ENCODE results near the gene DEPDC1B. TPM values are rescaled to one million over a fixed set of nuclear protein-coding genes. Genes with fewer than 3 reads are reported as not detected.
A peak's percentile ranks its signal among the peaks of the same experiment; 100 is the strongest.
"Not testable (repeated sequence)": the region's sequence is repeated elsewhere in the genome, so short reads cannot be mapped to it uniquely, and the experiment has no call there.

Gene DEPDC1B
- total RNA-seq, 1 experiment from 2014 or later: 39.4 TPM

DNA sequence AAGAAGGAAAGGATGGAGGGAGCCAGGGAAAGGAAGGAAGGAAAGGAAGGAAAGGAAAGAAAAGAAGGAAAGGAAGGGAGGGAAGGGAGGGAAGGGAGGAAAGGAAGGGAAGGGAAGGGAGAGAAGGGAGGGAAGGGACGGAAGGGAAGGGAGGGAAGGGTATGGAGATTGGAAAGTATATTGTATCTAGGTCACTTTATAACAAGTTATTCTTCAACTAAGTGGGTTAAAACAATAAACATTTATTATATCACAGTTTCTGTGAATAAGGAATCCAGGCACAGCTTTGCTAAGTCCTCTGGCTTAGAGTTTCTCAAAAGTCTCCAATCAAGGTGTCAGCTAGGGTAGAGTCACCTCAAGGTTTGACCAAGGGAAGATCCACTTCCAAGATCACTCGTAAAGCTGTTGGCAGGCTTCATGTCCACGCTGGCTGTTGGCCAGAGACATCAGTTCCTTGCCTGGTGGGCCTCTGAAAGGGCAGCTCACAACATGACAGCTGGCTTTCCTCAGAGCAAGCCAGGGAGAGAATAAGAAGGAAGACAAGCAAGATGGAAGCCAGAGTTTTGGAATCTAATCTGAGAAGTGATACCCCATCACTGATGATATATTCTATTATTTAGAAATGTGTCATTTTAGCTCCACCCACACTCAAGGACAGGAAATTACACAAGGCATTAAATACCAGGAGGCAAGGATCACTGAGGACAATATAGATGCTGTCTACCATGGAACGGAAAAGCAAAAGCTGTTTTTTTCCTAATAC lies 105.1 kb downstream of the DEPDC1B start:
- no peak for DNase-seq (ENCODE audit: extremely low read depth, low read depth)

DNA sequence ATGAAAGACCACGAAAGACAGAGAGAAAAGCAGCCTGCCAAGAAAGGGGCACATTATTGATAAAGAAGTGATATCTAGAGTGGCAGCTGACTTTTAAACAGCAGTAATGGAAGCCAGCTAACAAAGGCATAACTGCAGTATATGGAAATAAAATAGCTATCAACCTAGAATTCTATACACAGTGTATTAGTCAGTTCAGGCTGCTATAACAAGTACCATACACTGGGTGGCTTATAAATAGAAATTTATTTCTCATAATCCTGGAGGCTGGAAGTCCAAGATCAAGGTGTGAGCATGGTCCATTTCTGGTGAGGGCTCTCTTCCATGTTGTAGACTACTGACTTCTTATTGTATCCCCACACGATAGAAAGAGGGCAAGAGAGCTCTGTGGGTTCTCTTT lies 109.8 kb downstream of the DEPDC1B start:
- DNase-seq (ENCODE audit: extremely low read depth, low read depth): no peak

DNA sequence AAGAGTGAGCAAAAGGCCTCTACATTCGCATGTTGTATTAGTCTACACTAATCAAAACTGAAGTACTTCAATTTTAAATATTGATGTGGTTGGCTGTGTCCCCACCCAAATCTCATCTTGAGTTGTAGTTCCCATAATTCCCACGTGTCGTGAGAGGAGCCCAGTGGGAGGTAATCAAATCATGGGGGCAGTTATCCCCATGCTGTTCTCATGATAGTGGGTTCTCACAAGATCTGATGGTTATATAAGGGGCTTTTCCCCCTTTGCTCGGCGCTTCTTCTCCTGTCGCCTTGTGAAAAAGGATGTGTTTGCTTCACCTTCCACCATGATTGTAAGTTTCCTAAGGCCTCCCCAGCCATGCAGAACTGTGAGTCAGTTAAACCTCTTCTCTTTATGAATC lies 112.7 kb downstream of the DEPDC1B start:
- DNase-seq (ENCODE audit: extremely low read depth, low read depth): not testable (repeated sequence)

DNA sequence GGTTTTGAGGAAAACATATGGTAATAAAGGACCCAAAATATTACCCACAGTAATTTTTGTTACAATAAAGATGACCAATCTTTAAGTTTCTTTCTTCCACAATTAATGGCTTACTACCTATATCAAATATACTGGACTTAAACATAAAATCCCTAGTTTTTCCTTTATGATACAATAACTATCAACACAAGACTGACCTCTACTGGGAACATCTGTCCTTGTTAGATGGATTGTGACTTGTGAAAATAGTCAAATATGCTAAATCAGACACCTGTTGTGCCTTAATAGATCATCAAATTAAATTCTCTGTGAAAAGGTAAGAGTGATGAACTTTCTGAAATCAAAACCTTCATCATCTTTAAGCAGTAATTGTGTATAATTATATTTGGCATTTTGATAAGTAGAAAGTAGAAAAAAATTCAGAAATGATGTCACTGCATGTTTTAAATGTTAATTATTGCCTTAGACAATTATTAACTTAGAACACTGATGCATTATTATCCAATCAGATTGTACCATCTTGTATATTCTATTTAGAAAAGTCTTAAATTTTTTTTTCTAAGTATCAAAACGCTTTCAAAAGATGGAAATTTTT lies 113.6 kb downstream of the DEPDC1B start:
- DNase-seq (ENCODE audit: extremely low read depth, low read depth): peak; percentile 54

DNA sequence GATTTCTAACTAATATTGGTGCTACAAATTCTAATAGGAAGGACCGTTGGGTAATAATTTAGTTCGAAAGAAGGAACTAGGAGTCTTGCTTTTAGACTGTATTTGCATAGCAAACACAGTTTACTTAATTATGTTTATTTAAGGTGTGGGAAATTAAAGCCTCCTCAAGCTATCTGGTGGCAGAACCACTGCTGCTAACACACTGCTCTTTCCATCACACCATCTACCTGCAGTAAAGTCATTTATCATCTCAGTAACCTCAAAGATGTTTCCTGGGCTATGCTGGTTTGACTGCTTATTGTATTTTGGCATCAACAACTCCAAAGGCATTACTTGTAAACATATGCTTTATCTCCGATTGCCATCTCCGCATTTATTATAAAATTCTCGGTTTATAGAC lies 114.3 kb downstream of the DEPDC1B start:
- no peak for DNase-seq (ENCODE audit: extremely low read depth, low read depth)

DNA sequence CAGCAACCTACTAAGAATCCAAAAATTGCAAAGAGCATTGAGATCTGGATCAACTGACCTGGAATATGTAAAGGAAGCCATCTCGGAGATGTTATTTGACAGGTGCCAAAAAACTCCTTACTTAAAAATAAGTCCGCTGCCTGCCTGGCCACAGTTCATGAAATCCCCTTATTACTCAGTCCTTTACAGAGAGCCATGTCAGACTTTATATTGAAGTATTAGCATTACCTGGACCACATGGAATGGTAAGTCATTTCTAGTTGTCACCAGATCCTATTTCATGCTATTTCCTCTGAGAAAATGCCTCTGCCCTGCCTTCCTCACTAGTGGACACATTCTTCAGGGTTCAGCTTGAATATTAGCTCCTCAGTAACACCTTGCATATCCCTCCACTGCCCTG lies 115.7 kb downstream of the DEPDC1B start:
- DNase-seq (ENCODE audit: extremely low read depth, low read depth): no peak

DNA sequence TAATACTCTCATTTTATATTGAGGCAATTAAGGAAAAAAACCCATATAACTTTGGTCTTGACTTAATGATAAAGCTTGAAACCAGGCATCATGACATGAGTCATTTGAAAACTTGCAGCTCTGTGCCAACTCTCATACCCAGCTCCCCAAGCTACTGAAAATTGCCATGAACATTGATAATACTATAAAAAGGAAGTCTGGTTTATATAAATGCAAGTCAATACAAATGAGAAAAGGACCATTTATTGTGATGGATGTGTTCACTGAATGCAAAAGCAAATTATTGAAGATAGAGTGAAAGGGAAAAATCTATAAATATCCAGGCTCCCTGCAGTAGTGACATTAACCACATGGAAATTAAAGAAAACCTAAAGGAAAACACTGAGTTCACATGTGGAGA lies 116.3 kb downstream of the DEPDC1B start:
- DNase-seq (ENCODE audit: extremely low read depth, low read depth): no peak

DNA sequence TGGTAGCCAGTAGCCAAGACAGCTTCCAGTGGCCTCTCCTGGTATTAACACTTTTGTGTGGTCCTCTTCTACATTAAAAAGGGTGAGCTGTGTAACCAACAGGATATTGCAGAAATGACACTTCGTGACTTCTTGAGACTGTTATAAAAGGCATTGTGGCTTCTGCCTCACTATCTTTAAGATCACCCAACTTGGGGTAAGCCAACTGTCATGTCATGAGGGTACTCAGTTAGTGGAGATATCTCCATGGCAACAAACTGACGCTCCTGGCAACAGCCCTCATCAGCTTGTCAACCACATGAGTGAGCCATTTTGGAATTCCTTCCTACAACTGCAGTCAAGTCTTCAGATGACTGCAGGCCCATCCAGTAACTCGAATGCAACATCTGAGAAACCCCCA lies 121.7 kb downstream of the DEPDC1B start:
- no peak for DNase-seq (ENCODE audit: extremely low read depth, low read depth)

DNA sequence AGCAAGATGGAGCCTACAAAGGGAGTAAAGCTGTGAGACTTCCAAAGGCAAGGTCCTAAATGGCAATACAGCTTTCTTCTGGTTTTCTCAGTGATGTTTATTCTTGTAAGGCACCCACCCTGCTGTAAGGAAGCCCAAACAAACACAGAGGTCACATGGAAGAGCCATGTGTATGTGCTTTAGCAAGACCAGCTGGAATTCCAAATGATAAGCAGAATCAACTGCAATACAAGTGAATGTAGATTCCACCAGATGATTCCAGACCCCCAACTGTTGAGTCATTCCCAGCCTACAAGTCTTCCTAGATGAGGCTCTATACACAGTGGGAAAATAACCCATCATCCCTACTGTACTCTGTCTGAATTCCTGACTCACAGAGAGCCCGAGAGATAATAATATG lies 122.8 kb downstream of the DEPDC1B start:
- no peak for DNase-seq (ENCODE audit: extremely low read depth, low read depth)

DNA sequence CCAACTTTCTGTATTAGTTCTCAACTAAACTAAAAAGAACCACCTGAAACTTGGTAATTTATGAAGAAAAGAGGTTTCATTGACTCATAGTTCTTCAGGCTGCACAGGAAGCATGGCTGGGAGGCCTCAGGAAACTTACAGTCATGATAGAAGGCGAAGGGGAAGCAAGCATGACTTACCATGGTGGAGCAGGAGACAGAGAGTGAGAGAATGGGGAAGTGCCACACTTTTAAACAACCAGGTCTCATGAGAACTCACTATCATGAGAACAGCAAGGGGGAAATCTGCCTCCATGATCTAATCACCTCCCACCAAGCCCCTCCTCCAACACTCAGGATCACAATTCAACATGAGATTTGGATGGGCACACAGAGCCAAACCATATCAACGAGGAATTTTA lies 123.5 kb downstream of the DEPDC1B start:
- DNase-seq (ENCODE audit: extremely low read depth, low read depth): no peak

DNA sequence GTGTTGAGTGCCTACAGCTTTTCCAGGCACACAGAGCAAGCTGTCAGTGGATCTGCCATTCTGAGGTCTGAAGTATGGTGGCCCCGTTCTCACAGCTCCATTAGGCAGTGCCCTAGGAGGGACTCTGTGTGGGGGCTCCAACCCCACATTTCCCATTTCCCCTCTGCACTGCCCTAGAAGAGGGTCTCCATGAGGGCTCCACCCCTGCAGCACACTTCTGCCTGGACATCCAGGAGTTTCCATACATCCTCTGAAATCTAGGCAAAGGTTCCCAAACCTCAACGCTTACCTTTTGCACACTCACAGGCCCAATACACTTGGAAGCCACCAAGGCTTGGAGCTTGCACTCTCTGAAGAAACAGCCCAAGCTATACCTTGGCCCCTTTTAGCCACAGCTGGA lies 131.3 kb downstream of the DEPDC1B start:
- DNase-seq (ENCODE audit: extremely low read depth, low read depth): no peak

DNA sequence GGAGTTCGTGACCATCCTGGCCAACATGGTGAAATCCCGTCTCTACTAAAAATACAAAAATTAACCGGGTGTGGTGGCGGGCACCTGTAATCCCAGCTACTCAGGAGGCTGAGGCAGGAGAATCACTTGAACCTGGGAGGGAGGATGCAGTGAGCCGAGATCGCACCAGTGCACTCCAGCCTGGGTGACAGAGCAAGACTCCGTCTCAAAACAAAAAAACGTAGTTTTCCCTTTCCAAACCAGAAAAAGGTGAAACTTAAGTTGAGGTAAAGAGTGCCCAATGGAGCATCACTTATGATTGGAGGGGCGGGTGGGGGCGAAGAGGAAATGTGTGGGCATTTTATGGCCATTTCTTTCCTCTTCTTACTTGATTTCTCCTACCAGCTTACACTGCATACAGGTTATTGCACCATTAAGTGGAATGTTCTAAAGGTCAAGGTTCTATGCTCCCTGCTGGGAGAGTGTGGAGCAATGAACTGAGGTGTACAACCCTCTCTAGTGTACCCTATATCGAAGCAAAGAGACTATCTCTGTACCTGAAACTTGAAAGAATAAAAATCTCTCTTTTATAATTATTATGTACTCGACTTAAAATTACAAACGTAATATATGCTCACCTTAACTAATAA lies 136.2 kb downstream of the DEPDC1B start:
- no peak for DNase-seq (ENCODE audit: extremely low read depth, low read depth)

DNA sequence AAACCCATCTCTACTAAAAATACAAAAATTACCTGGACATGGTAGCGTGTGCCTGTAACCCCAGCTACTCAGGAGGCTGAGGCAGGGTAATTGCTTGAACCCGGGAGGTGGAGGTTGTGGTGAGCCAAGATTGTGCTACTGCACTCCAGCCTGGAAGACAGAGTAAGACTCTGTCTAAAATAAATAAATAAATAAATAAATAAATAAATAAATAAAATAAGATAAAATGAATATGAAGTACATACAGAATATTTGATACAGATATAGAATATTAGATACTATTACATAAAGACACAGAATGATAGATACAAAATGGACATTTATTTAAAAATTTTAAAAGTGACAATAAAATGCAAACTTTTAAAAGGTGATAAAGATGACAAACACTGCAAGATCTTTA lies 146.7 kb downstream of the DEPDC1B start:
- DNase-seq (ENCODE audit: extremely low read depth, low read depth): not testable (repeated sequence)

DNA sequence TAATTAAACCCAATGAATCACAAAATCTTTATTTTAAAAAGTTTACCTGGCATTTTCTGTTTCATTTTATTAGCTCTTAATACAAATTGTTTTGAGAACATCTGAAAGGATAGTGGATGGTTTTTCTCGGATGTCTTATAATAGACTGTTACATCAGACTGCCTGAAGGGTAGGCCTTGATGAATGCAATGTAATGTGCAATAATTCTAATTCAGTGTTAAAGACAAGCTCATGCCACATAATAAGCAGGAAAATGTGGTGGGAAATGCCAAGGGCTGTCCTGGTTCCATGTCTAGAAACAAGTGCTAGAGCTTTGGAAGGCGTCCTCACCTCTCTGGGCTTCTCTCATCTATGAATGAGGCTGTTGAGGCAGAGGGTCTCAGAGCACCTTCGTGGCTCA lies 148.1 kb downstream of the DEPDC1B start:
- DNase-seq (ENCODE audit: extremely low read depth, low read depth): no peak

DNA sequence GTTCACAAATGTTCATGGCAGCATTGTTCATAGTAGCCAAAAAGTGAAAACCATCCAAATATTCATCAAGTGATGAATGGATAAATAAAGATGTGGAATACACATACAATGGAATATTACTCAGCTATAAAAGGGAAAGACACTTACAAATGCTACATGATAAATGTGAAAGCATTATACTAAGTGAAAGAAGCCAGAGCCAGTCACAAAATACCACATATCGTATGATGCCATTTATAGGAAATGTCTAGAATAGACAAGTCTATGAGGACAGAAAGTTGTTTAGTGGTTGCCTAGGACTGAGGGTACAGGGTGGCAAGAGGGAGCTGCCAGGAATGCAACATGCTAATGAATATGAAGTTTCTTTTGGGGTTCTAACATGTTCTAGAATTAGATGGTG lies 148.7 kb downstream of the DEPDC1B start:
- DNase-seq (ENCODE audit: extremely low read depth, low read depth): no peak

DNA sequence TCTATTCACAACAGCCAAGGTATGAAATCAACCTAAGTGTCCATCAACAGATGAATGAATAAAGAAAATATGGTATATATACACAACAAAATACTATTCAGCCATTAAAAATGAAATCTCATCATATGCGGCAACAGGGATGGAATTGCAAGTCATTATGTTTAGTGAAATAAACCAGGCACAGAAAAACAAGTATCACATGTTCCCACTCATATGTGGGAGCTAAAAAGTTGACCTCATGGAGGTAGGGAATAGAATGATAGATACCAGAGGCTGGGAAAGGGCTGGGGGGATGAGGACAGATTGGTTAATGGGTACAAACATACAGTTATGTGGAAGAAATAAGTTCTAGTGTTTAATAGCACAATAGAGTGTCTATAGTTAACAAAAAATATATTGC lies 149.7 kb downstream of the DEPDC1B start:
- DNase-seq (ENCODE audit: extremely low read depth, low read depth): no peak

DNA sequence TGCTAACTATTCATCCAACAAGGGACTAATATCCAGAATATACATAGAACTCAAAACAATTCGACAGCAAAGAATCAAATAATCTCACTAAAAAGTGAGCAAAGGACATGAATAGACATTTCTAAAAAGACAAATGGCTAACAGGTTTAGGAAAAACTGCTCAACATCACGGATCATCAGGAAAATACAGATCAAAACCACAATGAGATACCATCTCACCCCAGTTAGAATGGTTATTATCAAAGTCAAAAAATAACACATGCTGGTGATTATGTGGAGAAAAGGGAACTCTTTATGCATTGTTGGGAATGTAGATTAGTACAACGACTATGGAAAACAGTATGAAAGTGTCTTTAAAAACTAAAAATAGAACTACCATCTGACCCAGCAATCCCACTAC lies 150.1 kb downstream of the DEPDC1B start:
- DNase-seq (ENCODE audit: extremely low read depth, low read depth): no peak

Other genes with a start within 250 kb of the DEPDC1B start
- 1.2 and 2.0 TPM in 2 replicates for gene ELOVL7, start 144.1 kb upstream of the DEPDC1B start, total RNA-seq (2014; rRNA removed; shearing (Covaris generic))
- 25.5 and 26.1 TPM in 2 replicates for gene ERCC8, start 244.9 kb upstream of the DEPDC1B start, total RNA-seq (2014; rRNA removed; shearing (Covaris generic))
- gene NDUFAF2, start 245.0 kb upstream of the DEPDC1B start, total RNA-seq (2014; rRNA removed; shearing (Covaris generic)): 95.5 and 105 TPM in 2 replicates

Measured in NCI-H460 (cell line).